Stimulated activated CD4-positive, alpha-beta T cell treated with anti-CD3 and anti-CD28 coated beads, Interleukin-15, amount 100 ng/mL, for 48 hours (primary cell): Measurements from ENCODE around the gene KIF16B.

Source experiments
- DNase-seq, 2 donors: peaks; one replicate each; pipeline ENCODE4 v3.0.0-alpha.2; 2020; ENCODE audit warnings: low read depth in 2 of 2

The KIF16B gene

GRCh38 chr20:16352321-16352720 lies 220.9 kb downstream of the KIF16B start:
- DNase-seq, result no peak

- DNase-seq, result no peak
Measured at GRCh38 chr20:16351415-16351814, 221.8 kb downstream of the KIF16B start.

- DNase-seq, result no peak
Measured at GRCh38 chr20:16350465-16350864, 222.8 kb downstream of the KIF16B start.

- DNase-seq, result no peak
Measured at GRCh38 chr20:16349523-16350260, 223.6 kb downstream of the KIF16B start.

GRCh38 chr20:16346956-16347355 lies 226.3 kb downstream of the KIF16B start:
- no peak for DNase-seq

- DNase-seq, result no peak
Measured at GRCh38 chr20:16337707-16338106, 235.5 kb downstream of the KIF16B start.

GRCh38 chr20:16327606-16328005 lies 245.6 kb downstream of the KIF16B start:
- DNase-seq, result no peak

GRCh38 chr20:16321291-16321690 lies 252.0 kb downstream of the KIF16B start:
- DNase-seq, result no peak

GRCh38 chr20:16317445-16318362 lies 255.5 kb downstream of the KIF16B start:
- no peak for DNase-seq

GRCh38 chr20:16316513-16316912 lies 256.7 kb downstream of the KIF16B start:
- no peak for DNase-seq

- DNase-seq, result no peak
Measured at GRCh38 chr20:16314748-16315159, 258.5 kb downstream of the KIF16B start.

GRCh38 chr20:16314320-16314719 lies 258.9 kb downstream of the KIF16B start:
- DNase-seq, result no peak

GRCh38 chr20:16313917-16314316 lies 259.3 kb downstream of the KIF16B start:
- DNase-seq, result no peak

- DNase-seq, result no peak
Measured at GRCh38 chr20:16312998-16313397, 260.2 kb downstream of the KIF16B start.

GRCh38 chr20:16311756-16312155 lies 261.5 kb downstream of the KIF16B start:
- no peak for DNase-seq

GRCh38 chr20:16308754-16309153 lies 264.5 kb downstream of the KIF16B start:
- no peak for DNase-seq

GRCh38 chr20:16302818-16303217 lies 270.4 kb downstream of the KIF16B start:
- no peak for DNase-seq

GRCh38 chr20:16301986-16302385 lies 271.3 kb downstream of the KIF16B start:
- DNase-seq, result no peak

- DNase-seq, result no peak
Measured at GRCh38 chr20:16299897-16300296, 273.4 kb downstream of the KIF16B start.

GRCh38 chr20:16296931-16297330 lies 276.3 kb downstream of the KIF16B start:
- DNase-seq, result no peak

- DNase-seq, result no peak
Measured at GRCh38 chr20:16295534-16295933, 277.7 kb downstream of the KIF16B start.

GRCh38 chr20:16293590-16293989 lies 279.7 kb downstream of the KIF16B start:
- DNase-seq, result no peak
